LoVo (cell line): ENCODE results near the gene GRIK4.

ENCODE experiments used
- DNase-seq: peaks from one replicate; pipeline ENCODE4 v3.0.0-alpha.2; 2016; ENCODE audit warnings: low spot score

GRIK4 gene

DNA sequence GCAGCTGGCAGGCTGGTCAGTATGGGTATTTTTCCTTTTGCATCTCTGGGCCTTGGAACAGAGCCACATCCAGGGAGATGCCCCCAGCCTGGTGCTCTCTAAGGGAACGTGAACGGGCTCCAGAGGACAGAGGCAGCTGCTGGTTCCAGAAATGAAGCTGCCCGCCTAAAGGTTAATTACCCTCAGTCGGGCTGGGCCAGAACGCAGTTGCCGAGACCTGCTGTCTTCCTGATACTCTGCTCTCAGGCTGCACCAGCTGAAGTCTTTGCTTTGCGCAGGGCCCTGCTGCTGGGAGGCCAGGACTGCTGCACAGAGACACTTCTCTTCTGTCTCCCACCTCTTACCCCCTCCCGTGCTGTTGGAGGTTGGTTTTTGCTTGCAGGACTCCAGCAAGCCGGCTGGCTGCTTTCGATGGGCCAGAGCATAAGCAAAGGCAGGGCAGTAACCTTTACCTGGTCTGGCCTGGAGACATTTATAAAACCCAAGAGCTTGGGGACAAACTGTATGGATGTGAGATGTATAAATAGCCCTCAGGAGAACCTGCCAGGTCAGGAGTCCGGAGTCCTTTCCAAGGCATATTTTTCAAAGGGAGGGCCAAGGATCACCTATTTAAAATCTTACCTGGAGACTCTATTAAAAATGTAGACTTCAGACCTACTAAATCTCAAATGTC is 197.1 kb downstream of the GRIK4 start:
- no peak for DNase-seq

DNA sequence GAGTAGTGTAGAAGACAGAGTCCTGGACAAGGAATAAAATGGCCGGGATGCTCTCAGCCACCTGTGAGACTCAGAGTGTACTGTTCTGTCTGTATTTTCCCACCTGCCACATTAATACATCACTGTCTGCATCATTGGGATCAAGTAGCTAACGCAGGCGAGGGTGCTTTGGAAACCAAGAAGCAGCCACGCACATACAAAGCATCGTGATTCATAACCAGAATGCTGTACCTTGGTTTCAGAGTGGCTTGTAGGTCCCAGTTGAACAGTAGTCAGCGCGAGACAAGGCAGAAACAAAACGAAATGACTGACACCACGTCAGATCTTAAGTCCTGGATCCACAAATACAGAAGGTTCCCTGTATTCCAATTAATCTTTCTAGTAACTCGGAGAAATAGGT is 198.3 kb downstream of the GRIK4 start:
- no peak for DNase-seq

DNA sequence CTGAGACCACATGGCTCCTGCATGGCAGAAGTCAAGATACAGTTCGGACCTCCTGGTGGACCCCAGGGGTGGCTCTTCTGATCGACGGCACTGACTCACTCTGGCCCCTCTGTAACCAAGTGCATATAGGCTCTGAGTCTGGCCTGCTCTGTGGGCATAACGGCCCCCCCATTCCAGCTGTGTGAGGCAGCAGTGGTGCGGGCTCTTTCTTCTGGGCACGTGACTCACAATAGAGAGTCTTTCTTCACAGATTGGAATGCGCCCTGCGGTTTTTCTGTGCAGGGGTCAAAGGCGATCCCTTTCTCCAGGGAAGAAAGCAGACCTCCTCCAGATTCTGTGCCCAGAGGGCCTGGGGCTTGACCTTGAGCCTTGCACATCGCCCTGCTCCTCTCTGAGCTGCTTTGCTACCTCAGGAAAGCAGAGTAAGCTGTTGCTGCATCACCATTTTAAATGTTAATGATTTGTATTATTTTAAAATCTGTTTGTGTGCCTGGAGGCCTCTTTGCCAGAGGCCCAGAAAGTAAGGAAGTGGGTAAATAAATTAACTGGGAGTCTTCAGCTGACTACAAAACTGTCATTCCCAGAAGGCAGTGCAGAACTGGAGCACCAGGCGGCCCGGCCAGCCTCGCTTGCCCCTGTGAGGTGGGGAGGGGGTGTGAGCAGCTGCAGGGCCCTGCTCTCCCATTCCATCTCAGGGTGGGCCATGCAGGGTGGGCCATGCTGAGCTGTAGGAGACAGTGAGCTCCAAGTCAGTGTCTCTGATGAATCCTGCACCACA is 199.0 kb downstream of the GRIK4 start:
- peak; percentile 38 for DNase-seq

DNA sequence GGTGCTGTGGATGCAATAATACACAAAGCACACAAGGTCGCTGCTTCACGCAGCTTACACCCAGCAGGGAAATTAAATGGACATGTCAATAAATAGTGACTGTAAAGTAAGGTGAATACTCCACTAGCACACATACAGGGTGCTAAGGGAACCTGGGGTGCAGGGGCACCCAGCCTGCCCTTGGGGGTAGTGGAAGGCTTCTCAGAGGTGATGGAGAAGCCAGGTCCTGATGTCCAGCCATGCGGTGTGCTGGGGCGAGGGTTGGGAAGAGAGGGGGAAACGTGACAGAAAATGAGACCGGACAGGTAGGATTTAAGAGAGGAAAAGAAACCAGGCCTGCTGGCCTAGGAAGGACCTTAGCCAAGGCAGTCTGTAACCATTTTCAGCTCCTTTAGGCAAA is 200.5 kb downstream of the GRIK4 start:
- no peak for DNase-seq

DNA sequence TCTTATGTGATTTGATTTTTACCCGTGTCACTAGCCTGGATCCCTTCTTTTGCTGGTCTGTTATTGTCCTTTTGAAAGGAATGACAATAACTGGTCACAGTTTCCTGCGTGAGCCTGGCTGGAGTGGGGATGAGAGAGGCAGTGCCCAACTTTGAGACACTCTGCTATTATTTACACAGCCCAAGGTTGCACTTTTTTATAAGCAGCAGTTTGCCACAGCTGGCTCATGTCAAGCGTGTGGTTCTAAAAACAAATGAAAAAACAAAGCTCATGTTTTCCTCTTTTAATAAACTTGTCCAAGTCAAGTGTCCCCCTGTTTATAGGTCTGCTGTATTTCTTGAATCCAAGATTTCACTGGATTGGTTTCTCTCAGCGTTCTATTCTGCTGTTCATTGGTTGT is 201.3 kb downstream of the GRIK4 start:
- no peak for DNase-seq

DNA sequence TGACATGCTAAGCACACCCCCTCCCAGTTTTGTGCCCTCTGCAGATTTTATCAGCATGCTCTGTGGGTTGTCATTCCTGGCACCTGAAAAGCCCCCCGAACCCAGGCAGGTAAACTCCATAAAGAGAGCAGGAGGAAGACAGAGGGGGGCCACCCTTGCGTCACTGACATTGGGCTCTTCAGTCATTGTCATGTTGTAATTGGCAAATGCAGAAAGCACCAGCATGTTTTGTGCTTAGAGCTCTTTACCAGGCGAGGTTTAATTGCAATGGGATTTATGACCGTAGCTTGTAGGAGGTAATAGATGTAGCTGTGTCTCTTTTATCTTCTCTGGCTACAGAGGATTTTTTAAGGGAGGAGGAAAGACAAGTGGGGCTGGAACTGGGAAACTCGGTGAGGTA is 201.7 kb downstream of the GRIK4 start:
- DNase-seq = no peak

DNA sequence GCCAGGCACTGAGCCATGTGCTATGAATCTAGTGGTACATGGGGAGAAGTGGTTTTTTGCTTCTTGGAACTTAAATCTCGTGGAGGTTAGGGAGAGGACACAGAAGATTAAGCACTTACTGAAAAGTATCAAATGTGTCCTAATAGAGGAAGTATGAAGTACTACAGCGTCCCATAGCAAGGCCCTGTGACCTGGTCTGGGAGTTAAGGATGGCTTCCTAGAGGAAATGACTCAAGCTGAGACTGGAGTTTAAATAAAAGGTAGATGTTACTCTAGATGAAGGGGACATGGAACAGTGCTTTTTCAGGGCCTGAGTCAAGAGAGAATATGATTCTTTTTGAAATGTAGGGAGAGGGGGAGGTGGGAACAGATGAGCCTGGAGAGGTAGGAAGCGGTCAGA is 202.9 kb downstream of the GRIK4 start:
- DNase-seq = no peak

DNA sequence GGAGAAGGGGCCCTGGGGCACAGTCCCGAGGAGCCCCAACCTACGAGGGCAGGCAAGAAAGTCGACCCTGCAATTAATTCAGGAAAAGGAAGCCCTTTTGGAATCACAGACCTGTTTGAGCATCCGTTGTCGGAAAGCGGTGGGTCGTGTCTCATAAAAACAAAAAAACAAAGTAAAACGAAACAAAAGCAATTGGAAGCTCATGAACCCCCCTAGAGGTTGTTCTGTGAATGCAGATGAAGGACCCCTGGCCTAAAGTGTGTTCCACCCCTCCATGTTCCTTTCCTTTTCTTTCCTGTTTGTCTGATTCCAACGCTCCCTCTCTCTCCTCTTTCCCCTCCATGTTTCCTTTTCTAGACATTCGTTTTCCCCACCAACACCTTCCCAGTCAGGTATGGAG is 203.7 kb downstream of the GRIK4 start:
- DNase-seq = peak; percentile 8

DNA sequence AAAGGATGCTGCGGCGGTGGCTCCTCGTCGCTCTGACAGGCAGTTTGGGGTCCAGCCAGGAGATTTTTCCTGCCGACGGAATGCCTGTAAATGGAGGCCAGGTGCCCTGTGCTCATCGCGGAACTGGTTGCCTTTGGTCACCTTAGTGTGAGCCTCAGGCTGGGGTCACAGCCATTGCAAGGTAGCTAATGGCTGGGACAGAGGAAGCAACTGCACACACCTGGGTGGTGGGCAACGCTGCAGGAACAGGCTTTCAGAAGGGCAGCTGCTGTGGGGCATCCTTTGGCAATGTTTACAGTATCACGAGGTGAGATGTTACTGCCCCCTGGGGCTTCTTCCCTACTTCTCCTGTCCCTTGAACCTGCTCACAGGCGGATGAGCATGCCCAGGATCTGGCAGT is 205.5 kb downstream of the GRIK4 start:
- DNase-seq = no peak

DNA sequence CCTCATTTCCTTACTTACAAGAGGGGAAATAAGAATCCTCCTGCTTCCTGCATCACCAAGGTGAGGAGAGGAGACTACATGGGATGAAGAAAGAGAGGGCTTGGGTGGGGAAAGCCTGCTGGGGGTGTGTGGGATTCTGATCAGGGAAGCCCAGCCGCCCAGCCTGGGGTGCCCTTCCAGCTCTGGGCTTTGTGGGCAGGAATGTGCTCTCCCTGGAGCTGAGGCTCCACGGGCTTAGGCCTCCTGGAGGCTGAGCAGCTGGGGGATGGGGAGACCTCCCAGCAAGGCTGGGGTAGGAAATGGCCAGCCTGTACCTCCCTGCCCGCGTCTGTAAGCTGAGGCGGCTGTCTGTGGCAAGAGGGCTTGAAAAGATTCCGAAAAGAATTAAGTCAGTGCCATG is 206.1 kb downstream of the GRIK4 start:
- no peak for DNase-seq

DNA sequence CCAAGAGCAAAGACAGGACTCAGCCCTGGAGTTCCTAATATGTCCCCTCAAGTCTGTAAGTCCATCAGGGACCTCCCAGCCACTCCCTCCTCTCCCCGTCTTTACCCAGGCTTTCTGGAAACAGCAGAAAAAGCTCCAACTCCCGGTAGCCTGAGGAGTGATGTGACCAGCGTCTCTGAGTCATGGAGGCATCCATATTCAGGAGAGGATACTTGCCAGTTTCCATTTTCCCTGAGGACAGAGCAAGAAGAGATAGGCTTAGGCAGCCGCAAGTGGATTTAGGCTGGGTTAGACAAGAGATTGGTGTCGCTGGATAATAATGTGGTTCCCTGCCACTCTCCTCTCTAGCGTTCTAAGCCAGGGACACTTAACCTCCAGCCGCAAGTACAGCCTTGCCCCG is 206.6 kb downstream of the GRIK4 start:
- no peak for DNase-seq

DNA sequence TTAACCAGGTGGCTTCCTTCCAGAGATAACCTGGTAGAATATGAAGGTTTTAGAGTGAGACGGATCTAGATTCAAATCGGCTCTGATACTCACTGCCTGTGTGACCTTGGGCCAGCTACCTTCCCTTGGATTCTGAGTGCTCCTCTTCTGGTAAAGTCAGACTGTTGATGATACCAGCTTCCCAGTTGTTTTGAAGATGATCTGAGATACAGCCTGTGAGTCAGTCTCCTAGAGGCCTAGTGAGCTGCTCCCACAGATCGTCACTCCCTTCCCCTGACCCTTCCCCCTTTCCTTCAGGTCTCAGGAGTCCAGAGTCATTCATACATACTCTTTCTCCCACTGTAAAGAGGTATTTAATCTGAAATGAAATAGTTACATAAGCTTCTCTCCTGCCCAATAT is 207.8 kb downstream of the GRIK4 start:
- no peak for DNase-seq

DNA sequence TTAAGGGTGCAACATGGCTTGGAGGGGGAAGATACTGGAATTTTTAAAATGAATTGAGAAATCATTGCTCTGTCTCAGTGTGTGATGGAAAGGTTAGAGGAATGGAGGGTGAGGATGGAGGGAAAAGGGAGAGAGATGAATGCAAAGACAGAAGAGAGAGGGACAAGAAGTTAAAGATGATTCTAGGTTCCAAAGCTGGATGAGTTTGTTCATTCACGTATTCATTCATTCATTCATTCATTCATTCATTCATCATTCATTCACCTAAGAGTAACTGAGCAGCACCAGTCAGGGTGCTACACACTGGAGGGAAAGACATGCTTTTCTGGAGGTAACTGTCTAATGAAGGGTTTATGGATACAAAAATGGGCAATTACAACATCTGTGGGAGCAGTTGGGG is 209.2 kb downstream of the GRIK4 start:
- DNase-seq = no peak

DNA sequence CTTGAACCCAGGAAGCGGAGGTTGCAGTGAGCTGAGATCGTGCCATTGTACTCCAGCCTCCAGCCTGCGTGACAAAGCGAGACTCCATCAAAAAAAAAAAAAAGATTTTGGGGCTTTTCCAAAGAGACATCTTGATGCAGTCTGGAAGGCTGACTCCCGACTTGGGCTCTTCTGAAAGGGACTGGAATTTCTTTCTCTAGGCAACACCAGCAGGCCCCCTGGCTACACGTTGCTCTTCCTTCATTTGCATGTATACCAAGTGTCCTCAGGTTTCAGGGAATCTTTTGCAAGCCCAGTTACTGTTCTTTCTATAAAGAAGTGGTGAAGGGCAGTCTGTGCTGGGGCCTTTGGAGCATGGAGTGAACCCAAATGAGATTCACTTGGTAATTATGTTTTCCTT is 211.0 kb downstream of the GRIK4 start:
- no peak for DNase-seq

DNA sequence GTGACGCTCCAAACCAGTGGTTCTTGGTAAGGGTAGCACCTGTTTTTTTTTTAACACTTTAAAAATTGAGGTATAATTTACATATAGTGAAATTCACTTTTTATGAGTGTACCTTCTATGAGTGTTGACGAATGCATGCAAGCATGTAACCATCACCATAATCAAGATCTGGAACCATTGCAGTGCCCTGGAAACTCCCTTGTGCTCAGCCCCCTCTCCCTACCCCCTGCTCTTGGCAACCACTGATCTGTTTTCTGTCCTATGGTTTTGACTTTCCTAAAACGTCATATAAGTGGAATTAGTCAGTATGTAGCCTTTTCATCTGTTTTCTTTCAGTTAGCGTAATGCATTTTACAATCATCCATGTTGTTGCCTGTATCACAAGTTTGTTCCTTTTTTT is 212.2 kb downstream of the GRIK4 start:
- DNase-seq = no peak

DNA sequence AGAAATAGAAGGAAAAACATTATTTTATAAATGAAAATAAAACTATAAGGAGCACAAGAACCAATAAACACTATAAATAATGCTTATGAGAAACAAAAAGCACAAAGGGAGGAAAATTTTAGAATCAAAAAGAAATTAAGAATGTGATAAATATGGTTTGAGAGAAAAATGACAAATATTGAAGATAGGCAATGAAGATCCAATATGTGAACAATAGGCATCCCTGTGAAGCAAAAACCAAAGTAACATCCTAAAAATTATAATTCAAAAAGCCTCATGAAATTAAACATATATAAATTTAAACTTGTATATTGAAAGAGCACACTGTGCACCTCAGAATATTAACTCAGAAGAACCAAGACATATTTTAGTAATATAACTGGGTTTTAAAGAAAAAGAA is 216.2 kb downstream of the GRIK4 start:
- no peak for DNase-seq

DNA sequence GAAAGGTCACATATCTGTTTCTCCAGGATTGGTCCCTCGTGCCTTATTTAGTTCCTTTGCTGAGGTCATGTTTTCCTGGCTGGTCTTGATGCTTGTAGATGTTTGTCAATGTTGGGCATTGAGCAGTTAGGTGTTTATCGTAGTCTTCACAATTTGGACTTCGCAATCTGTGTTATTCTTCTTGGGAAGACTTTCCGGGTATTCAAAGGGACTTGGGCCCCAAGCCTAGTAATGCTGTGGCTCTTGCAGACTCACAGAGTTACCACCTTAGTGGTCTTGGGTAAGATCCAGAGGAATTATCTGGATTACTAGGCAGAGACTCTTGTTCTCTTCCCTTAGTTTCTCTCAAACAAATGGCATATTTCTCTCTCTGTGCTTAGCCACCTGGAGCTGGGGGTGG is 223.5 kb downstream of the GRIK4 start:
- DNase-seq = no peak

DNA sequence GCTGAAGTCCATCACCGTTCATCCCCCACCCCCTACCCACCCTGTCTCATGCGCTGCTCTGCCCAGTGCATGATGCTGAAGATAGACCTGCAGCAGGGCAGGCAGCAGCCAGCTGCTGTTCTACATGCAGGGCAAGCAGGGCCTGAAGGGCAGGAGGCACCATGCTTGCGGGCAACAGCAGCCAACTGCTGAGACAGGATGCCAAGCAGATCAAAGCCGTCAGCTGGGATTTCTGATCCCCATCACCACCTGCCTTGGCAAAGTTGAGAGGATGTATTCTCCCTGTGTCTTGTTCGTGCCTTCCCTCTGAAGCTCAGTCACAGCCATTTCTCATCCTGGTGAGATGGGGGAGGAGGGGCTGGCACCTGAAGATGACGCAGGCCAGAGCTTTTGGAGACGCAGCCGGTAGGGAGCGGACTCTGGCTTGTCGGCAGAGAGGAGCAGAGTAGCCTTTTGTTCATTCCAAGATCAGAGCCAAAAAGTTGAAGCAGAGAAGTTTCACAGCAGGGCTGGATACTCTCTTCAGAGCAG is 227.0 kb downstream of the GRIK4 start:
- no peak for DNase-seq

DNA sequence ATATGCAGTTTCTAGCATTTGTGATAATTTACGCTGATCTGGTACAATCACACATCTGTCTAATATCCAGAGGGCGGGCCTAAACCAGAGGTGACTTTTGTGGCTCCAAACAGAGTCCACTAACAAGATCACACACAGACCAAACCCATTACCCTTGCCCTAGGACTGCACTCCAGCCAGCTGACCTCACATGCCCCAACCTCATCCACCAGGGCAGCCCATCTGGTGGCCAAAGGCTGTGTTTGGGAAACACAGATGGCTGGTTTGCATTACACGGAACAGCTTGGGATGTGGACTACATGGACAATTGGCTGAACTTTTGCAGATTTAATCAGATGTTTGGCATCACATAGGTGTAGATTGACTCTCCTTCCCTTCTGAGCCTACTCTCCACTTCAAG is 228.2 kb downstream of the GRIK4 start:
- no peak for DNase-seq

DNA sequence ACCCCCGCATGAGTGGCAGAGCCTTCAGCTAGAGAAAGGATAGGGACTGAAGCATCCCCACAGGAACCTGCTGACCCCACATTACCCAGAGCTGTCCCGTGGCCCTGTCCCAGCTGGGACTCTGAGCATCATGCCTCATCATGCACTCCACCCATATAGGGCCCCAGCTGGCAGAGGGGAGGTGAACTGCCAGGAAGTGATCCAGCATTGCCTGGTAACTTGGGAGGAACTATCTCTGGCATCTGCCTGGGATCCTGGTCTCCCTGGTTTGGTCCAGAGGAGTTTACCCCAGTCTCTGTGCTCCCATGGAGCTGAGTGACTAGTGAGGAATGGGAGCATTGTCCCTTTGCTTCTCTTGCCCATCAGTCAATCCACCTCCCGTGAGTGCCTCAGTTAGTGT is 228.8 kb downstream of the GRIK4 start:
- DNase-seq = no peak

DNA sequence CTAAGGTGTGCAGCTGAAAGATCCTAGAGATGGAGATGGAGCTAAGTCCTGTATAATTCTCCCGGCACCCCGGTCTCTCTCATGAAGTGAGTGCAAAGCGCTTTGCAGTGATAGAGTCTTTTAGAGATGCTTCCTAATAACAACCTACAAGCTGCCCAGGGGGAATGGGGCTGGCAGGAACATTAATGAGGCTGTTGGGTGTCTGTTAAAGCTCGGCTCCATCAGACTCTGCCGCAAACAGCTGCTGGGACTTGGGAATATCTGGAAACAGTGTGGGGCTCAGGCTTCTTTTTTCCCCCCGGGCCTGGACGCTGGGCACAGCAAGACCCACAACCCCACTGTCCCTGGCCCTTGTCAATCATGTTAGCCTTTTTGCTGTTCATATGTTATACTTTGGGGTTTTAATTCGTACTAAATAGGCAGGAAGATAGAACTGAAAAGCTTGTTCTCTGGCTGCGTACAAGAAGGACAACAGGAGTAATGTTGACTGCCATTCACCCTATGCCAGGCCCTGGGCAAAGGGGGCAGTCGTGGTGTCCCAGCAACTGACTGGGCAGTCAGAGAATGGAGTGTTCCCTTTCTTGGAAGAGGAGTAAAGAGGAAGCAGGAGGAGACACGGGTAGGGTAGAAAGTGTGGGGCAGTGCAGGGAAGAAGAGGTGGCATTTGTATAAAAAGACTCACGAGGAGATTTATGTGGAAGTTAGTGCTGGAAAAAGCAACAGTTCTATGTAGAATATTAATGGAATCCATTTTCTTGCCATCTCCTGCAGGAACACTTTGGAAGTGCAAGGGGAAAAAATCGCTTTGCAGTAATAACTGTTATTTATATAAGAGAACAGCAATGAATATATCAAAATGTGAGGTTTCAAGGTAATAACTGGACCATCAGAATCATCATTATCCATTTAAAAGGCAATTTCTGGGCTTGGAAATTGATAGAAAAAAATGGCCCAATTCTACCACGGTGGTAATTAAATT is 232.8 kb downstream of the GRIK4 start:
- DNase-seq = no peak

DNA sequence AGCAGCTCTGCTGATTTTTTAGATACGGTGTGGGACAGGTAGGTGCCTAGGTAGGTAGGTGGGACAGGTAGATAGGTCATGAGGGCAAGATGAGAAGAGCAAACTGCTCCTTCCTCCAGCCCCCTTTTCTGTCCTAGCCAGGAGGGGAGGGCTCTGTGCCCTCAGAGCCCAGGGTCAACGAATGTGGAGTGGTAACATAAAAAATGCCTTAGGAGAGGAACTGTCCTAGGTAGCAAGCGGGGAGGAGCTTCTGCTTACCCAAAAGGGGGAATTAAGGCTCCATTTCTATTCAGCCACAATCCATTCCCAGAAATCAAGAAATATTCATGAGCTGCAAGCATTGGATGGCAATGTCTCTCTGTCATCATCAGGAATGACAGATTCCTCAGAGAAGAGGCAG is 234.8 kb downstream of the GRIK4 start:
- DNase-seq = no peak
